Ovary (tissue), 3 donors: Measurements from ENCODE around the gene ACTL7A.

ENCODE experiments used
- CTCF ChIP-seq, 3 donors: fragments of 450-650 bp in 2 of 3; fragments of 200-600 bp in 1 of 3; IDR thresholded peaks; one replicate each; pipeline versions ENCODE4 v1.5.1 to v1.8.0; 2016 to 2022; ENCODE audit warnings: antibody characterized with exemption in 3 of 3, mild to moderate bottlenecking in 1 of 3
- EP300 ChIP-seq: sonication (generic); formaldehyde crosslinking; IDR thresholded peaks from one replicate; pipeline ENCODE4 v1.6.1; 2017; ENCODE audit warnings: antibody characterized with exemption
- POLR2A ChIP-seq: fragments of 450-650 bp; IDR thresholded peaks from one replicate; pipeline ENCODE4 v1.6.1; 2017; ENCODE audit warnings: antibody characterized with exemption, mild to moderate bottlenecking, moderate library complexity
- donor health status: DM: no; HTN: no; CAD: no.

DNA sequence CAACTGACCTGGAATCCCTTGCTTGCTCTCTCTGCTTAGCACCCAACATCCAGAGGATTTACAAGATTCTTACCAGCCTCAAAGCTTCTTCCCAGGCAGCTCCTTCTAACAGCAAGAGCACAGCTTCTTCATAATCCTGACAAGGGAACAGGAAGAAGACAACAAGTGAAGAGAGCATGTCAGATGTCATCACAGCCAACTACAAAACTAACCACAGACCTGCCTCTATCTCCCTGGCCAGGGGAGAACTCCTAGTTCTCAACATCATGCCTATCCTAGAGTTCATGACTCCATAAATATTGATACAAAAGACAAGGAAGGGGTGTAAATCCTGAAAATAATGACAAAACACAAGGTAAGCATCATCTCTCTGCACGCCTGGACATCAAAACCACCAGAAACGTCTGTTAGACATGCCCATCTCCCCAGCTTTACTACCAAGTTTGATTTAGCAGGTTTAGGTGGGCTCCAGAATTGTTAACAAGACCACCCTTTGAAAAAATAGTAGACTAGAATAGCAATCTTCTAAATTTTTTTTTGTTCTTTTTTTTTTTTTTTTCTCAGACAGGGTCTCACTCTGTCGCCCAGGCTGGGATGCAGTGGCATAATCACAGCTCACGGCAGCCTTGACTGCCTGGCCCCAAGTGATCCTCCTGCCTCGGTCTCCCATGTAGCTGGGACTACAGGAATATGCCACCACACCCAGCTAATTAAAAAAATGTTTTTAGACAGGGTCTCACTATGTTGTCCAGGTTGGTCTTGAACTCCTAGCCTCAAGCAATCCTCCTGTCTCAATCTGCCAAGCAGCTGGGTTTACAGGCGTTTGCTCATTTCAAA is 20.2 kb downstream of the ACTL7A start:
- TF ChIP-seq CTCF (IDR thresholded peaks at IDR 0.05) (no peak), POLR2A (no peak), EP300 (no peak)
